K562 (cell line): ENCODE measurements around the gene BOLA3. TPM values are rescaled to one million over a fixed set of nuclear protein-coding genes. Genes with fewer than 3 reads are reported as not detected.

Experiments used
- ATF6 ChIP-seq: sonication (generic); formaldehyde crosslinking; IDR thresholded peaks from 2 replicates; pipeline ENCODE4 v1.4.0; 2020; ENCODE audit warnings: mild to moderate bottlenecking, missing genetic modification reagents
- BRD9 ChIP-seq: fragments of 450-650 bp; IDR thresholded peaks from 2 replicates; pipeline ENCODE4 v1.6.1; 2018; ENCODE audit warnings: low read depth; ENCODE audit not compliant: partially characterized antibody
- CLOCK ChIP-seq: fragments of 250-450 bp; sonication (Bioruptor Pico); IDR thresholded peaks from 2 replicates; pipeline ENCODE4 v1.4.0; 2020; ENCODE audit warnings: mild to moderate bottlenecking, moderate library complexity, borderline replicate concordance
- FOXJ3 ChIP-seq: sonication (generic); formaldehyde crosslinking; IDR thresholded peaks from 2 replicates; pipeline ENCODE4 v1.4.0; 2020; ENCODE audit warnings: mild to moderate bottlenecking, missing genetic modification reagents
- KDM5B ChIP-seq: fragments of 200-600 bp; sonication (generic); IDR thresholded peaks from 2 replicates; pipeline ENCODE4 v1.6.1; 2012; ENCODE audit warnings: low read depth, mild to moderate bottlenecking, moderate library complexity, low read length, control low read depth, inconsistent platforms; ENCODE audit not compliant: insufficient replicate concordance
- KLF16 ChIP-seq: IDR thresholded peaks from 2 replicates; pipeline ENCODE4 v1.6.1; 2016; ENCODE audit warnings: antibody characterized with exemption
- NR3C1 ChIP-seq: sonication (generic); formaldehyde crosslinking; IDR thresholded peaks from 2 replicates; pipeline ENCODE4 v1.8.1; 2022; ENCODE audit warnings: missing genetic modification reagents
- RCOR1 ChIP-seq, 2 experiments: IDR thresholded peaks; 2 replicates each; pipeline ENCODE4 v1.6.1; 2012; ENCODE audit warnings: low read depth in 2 of 2, low read length in 2 of 2, borderline replicate concordance in 1 of 2, improper control_type of control experiment in 1 of 2
- SMC3 ChIP-seq: conservative IDR thresholded peaks from 2 replicates; pipeline ENCODE4 v1.6.1; 2011; ENCODE audit warnings: low read depth, low read length, improper control_type of control experiment; ENCODE audit not compliant: insufficient read depth
- SNIP1 ChIP-seq: fragments of 450-650 bp; IDR thresholded peaks from 2 replicates; pipeline ENCODE4 v1.7.1; 2017; ENCODE audit warnings: low read depth, mild to moderate bottlenecking
- STAT5B ChIP-seq: fragments of 250-450 bp; sonication (Bioruptor Pico); IDR thresholded peaks from 2 replicates; pipeline ENCODE4 v1.8.0; 2021; ENCODE audit warnings: mild to moderate bottlenecking, inconsistent platforms
- TSHZ1 ChIP-seq: fragments of 250-450 bp; sonication (Bioruptor Pico); IDR thresholded peaks from 2 replicates; pipeline ENCODE4 v1.4.0; 2020; ENCODE audit warnings: mild to moderate bottlenecking, moderate library complexity
- VEZF1 ChIP-seq: fragments of 200-800 bp; sonication (Bioruptor generic); IDR thresholded peaks from 2 replicates; pipeline ENCODE4 v1.6.1; 2017; ENCODE audit warnings: missing genetic modification characterization, missing compliant biosample characterization
- XRCC3 ChIP-seq: fragments of 450-650 bp; IDR thresholded peaks from 2 replicates; pipeline ENCODE4 v1.6.1; 2017; ENCODE audit warnings: mild to moderate bottlenecking, moderate library complexity
- ZNF143 ChIP-seq: sonication (generic); formaldehyde crosslinking; IDR thresholded peaks from 2 replicates; pipeline ENCODE4 v1.9.0; 2022; ENCODE audit warnings: mild to moderate bottlenecking, missing genetic modification reagents
- ZNF23 ChIP-seq: fragments of 250-450 bp; sonication (Bioruptor Pico); IDR thresholded peaks from 2 replicates; pipeline ENCODE4 v1.4.0; 2020; ENCODE audit warnings: mild to moderate bottlenecking
- ZNF778 ChIP-seq: fragments of 450-650 bp; formaldehyde crosslinking; IDR thresholded peaks from 2 replicates; pipeline ENCODE4 v1.4.0; 2020; ENCODE audit warnings: mild to moderate bottlenecking, moderate library complexity
- polyA plus RNA-seq, 8 experiments: library from polyadenylated mRNA; depleted of rRNA in 4 of 8; stranded (reverse) in 5 of 8; unstranded in 3 of 8; fragments of >200 nt; fragmentation: Nextera tagmentation in 2 of 8; fragmentation: Illumina TruSeq in 1 of 8; extraction: Ambion mirVana in 2 of 8; extraction: Trizol in 1 of 8; gene quantifications; 2 replicates each; pipeline versions ENCODE4 v1.2.1 to v1.2.3, GENCODE V29; 2011 to 2014; ENCODE audit warnings: inconsistent platforms in 1 of 8, missing spikeins in 1 of 8
- total RNA-seq, 7 experiments: library from RNA; depleted of rRNA in 6 of 7; stranded (reverse); fragments of >200 nt in 6 of 7; fragmentation: Illumina TruSeq in 2 of 7; extraction: Trizol in 2 of 7; gene quantifications; 2 replicates each; pipeline versions ENCODE4 v1.2.1 to v1.2.3, GENCODE V29; 2011 to 2021; ENCODE audit warnings: low replicate concordance in 1 of 7

BOLA3 gene
- total and polyA plus RNA-seq, 9 of the 15 experiments (the other 6 are each of a cell fraction or from before 2014, with no cell fraction given) = 149 to 619 (median 255) TPM

GRCh38 chr2:74147727-74148456 is at the start of gene BOLA3 (continued):
- TF ChIP-seq ZNF778 (CRISPR knock-in tag) (no peak), KDM5B (peak; percentile 77), BRD9 (no peak), VEZF1 (peak; percentile 79), ZNF143 (CRISPR knock-in tag) (no peak), ZNF23 (CRISPR knock-in tag) (no peak), KLF16 (0 out of 2 replicates have a peak, but pooled peaks have one; percentile 13), FOXJ3 (no peak), SMC3 (peak; percentile 33; the same call in 1 of the 2 replicates), NR3C1 (CRISPR knock-in tag) (0 out of 2 replicates have a peak, but pooled peaks have one; percentile 45), SNIP1 (no peak), CLOCK (CRISPR knock-in tag) (no peak), ATF6 (peak; percentile 31; the same call in 1 of the 2 replicates), TSHZ1 (no peak), XRCC3 (no peak), RCOR1 (IDR thresholded peaks at IDR 0.05; ENCODE audit: borderline replicate concordance in 1 of 2, low read depth in 2 of 2, low read length in 2 of 2) (peak; percentile 31 to 57; a peak in 1 of 4 replicates), STAT5B (CRISPR knock-in tag) (no peak)
